Measurements from ENCODE around the gene ZNF718.
"Not testable (repeated sequence)": the region's sequence is repeated elsewhere in the genome, so short reads cannot be mapped to it uniquely, and the experiment has no call there.

The ZNF718 gene

DNA sequence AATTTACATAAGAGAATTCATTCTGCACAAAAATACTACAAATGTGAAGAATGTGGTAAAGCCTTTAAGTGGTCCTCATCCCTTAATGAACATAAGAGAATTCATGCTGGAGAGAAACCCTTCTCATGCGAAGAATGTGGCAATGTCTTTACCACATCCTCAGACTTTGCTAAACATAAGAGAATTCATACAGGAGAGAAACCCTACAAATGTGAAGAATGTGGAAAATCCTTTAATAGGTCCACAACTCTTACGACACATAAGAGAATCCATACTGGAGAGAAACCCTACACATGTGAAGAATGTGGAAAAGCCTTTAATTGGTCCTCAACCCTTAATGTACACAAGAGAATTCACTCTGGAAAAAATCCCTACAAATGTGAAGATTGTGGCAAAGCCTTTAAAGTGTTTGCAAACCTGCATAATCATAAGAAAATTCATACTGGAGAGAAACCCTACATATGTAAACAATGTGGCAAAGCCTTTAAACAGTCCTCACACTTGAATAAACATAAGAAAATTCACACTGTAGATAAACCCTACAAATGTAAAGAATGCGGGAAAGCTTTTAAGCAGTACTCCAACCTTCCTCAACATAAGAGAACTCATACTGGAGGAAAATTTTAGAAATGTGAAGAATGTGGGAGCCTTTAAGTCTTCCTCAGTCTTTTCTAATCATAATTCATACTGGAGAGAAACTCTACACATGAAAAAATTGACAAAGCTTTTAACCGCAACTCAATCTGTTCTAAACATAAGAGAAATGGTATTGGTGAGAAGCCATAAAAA lies 37.4 kb downstream of the ZNF718 start:
- DNase-seq (ENCODE audit: low spot score), result no peak

DNA sequence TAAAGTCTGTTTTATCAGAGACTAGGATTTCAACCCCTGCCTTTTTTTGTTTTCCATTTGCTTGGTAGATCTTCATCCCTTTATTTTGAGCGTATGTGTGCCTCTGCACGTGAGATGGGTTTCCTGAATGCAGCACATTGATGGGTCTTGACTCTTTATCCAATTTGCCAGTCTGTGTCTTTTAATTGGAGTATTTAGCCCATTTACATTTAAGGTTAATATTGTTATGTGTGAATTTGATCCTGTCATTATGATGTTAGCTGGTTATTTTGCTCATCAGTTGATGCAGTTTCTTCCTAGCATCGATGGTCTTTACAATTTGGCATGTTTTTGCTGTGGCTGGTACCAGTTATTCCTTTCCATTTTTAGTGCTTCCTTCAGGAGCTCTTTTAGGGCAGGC lies 45.3 kb downstream of the ZNF718 start:
- not testable (repeated sequence) for DNase-seq (ENCODE audit: low spot score)

DNA sequence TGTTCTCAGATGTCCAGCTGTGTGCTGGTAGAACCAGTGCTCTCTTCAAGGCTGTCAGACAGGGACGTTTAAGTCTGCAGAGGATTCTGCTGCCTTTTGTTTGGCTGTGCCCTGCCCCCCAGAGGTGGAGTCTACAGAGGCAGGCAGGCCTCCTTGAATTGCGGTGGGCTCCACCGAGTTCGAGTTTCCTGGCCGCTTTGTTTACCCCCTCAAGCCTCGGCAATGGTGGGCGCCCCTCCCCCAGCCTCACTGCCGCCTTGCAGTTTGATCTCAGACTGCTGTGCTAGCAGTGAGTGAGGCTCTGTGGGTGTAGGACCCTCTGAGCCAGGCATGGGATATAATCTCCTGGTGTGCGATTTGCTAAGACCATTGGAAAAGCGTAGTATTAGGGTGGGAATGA lies 47.0 kb downstream of the ZNF718 start:
- DNase-seq (ENCODE audit: low spot score), result not testable (repeated sequence)

DNA sequence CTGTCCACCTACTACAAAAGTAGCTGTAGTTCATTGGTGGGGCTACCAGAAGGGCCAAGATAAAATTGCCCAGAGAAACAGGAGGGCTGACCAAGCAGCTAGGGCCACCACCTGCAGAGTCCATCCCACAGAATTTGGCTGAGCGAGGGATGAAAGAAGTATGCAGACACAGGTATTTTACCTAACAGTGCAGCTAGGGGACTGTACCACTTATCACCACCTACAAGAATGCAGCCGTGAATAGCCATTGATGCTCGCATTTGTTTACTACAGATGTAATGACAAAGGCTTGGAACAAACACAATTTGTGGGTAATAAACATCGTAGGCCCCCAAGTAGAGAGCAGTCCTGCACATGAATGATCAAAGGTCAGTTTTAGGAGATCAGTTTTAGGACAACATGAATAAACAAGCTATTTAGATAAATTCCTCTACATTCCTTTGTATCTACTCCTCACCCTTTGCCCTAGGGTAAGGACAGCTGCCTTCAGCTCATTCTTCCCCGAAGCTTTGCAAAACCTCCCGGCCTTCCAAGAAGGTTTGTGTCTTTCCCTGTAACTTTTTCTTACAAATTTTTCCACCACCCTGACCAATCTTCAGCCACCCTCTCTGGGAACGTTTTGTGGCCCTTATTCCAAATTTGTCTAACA lies 49.5 kb downstream of the ZNF718 start:
- no peak for DNase-seq (ENCODE audit: low spot score)

DNA sequence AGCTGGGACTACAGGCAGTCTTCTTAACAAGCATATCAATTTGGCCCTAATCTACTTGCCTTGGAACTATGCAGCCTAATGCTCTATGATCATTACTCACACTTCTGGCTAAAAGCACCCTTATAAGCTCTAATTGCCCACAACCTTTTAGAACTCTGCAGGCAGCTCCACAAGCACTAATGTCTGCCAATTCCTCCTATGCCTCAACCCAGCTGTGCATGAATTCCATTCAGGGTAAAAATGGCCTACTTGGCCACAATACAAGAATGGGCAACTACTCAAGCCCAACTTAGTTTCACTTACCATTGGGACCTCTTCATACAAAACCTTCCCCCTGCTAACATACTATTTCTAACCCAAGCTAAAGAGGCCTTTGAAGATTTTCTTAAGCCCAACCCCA lies 51.7 kb downstream of the ZNF718 start:
- DNase-seq (ENCODE audit: low spot score), result no peak

DNA sequence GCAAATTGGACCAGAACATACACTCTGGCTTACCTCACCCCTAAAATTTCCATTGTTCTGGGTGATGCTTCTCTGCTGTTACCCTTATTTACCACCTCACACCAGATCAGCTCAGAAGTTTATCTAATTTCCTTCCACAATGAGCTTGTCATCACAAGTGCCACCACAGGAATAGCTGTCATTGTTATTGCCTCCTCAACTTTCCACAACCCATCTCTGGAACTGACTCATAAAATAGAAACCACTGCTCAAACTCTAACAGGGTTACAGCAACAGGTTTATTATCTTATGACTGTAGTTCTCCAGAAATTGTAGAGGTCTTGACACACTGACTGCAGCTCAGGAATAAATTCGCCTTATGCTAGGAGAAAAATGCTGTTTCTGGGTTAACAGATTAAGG lies 52.7 kb downstream of the ZNF718 start:
- no peak for DNase-seq (ENCODE audit: low spot score)

DNA sequence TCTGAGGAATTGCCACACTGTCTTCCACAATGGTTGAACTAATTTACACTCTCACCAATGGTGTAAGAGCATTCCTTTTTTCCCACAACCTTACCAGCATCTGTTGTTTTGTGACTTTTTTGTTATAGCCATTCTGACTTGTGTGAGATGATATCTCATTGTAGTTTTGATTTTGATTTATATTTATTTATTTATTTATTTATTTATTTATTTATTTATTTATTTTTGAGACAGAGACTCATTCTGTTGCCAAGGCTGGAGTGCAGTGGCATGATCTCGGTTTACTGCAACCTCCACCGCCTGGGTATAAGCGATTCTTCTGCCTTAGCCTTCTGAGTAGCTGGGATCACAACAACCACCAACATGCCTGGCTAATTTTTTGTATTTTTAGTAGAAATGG lies 57.9 kb downstream of the ZNF718 start:
- DNase-seq (ENCODE audit: low spot score), result not testable (repeated sequence)

DNA sequence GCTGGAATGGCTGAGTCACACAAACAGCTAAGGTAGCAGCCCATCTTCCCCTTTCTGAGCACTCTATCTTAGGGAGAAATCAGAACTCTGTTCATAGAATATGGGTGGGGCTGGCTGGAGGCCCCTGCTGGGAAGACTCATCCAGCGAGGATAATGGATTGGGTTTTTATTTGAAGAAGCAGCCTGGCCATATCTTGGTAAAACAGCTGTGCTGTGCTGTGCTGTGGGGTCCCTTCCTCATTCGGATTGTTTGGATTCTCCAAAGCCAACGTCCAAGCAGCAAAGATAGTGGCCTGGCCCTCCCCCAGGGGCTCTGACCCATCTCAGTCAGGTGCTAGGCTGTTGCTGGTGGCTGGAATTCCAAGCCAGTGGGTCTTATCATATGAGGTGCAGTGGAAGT lies 63.8 kb downstream of the ZNF718 start:
- no peak for DNase-seq (ENCODE audit: low spot score)

DNA sequence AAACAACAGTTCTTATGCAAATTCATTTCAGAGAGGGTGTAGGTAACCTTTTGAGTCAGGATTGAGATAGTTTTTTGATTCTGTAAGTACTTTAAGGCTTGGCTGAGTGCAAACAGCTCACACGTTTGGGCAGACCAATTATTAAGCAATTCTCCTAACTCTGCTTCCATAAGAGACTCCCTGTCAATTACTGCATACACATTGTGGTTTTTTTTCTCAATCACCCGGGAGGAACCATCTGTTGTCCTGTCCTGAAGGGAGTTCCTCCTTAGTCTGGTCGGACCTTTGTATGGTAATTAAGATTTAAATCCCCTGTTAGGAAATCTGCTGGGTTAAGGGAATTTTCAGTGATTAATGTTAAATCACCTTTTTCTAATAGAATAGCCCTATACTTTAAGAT lies 70.9 kb downstream of the ZNF718 start:
- DNase-seq (ENCODE audit: low spot score), result not testable (repeated sequence)

DNA sequence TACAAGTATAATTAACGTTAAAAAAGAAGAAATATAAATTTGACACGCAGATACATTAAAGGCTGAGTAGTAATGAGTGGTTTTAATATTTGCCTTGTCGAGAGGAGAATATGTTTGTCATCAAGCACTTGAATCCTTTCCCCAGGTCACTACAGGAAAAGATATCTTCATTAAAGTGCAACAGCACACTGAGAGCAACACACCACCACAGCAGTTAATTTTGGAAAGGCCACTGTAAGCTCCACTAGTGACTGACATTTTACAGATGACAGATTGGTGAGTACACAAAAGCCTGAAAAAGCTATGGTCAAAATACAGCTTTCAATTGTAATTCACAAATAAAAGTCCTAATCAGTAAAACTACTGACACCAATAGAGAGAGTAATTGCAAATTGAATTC lies 76.6 kb downstream of the ZNF718 start:
- no peak for DNase-seq (ENCODE audit: low spot score)

DNA sequence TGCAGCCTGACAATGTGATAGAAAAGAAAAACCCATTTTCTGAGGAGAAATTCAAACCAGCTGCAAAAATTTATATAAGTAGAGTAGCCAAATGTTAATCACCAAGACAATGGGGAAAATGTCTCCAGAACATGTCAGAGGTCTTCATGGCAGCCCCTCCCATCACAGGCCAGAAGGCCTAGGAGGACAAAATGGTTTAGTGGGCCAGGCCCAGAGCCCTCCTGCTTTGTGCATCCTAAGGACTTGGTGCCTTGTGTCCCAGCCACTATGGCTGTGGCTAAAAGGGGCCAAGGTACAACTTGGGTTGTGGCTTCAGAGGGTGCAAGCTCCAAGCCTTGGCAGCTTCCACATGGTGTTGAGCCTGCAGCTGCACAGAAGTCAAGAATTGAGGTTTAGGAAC lies 78.5 kb downstream of the ZNF718 start:
- not testable (repeated sequence) for DNase-seq (ENCODE audit: low spot score)

DNA sequence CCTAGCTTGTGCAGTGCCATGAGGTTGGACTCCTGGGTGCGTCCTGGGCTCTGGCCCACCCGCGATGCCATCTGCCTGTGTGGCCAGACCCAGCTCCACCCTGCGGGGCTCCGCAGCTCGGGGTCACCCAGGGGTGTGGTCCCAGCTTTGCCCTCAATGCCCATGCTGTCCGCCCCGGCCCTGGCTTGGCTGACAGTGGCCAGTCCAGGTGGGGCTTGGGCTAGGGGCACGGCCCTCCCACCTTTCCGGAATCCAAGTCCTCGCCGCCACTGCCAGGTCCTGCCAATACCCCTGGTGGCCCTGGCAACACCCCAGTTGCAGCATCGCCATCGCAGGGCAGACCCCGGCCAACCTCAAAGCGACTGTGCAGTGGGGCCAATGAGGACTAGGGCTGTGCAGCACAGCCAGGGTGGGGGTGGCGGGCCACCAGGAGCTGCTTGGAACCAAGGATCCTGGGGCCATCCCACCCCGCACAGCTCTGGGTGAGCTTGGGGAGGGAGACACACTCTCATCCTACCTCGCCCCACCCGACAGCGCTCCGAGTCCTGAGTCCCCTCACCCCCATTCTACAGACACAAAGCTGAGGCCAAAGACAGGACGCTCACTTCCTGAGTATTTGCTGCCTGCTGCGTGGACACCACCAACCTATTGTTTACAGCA lies 80.9 kb downstream of the ZNF718 start:
- no peak for DNase-seq (ENCODE audit: low spot score)

DNA sequence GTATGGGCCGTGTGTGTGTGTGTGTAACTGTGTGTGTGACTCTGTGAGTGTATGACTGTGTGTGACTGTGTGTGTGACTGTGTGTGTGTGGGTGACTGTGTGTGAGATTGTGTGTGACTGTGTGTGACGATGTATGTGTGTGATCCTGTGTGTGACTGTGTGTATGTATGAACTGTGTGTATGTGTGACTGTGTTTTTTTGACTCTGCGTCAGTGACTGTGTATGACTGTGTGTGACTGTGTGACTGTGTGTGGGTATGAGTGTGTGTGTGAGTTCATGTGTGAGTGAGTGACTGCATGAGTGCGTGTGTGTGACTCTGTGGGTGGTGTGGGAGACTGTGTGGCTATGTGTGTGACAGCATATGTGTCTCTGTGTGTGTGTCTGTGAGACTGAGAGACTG lies 81.8 kb downstream of the ZNF718 start:
- DNase-seq (ENCODE audit: low spot score), result no peak

DNA sequence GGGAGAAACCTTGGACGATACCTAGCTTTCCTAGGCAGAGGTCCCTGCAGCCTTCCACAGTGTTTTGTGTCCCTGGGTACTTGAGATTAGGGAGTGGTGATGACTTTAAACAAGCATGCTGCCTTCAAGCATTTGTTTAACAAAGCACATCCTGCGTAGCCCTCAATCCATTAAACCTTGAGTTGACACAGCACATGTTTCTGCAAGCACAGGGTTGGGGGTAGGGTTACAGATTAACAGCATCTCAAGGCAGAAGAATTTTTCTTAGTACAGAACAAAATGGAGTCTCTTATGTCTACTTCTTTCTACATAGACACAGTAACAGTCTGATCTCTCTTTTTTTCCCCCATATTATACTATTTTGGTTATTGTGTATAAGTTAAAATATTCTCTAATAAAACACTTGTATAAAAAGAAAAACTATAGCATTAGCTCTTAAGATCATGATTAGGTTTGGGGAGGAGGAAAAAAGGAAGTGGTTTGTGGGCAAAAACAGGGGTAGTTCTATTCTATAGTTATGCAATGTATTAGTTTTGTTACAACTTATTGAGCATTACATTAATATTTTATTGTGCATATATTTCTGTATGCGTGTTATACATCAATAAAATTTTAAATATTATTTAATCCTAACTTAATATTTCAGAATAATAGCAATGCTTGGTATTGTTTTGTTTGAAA lies 84.3 kb downstream of the ZNF718 start:
- not testable (repeated sequence) for DNase-seq (ENCODE audit: low spot score)

DNA sequence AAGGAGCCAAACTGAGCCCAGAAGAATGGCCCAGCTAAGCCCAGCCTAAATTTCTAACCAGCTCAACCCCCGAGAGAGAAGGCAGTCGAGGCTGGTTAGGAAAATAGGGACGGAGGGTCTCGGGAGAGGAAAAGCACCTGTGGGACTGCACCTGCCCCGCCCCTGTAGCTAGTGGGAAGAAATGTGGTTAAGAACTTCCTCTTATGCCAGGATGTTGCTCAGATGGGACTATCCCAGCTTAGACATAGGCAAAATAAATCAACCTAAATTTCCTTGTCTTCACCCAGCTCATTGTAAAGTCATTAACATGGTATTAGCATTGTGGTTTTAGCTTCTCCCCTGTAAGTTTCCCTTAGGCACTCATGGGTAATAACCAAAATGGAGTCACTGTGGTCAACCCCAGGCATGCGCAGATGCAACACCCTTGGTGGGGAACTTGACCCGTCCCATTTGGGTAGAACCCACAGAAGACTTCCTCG lies 86.8 kb downstream of the ZNF718 start:
- no peak for DNase-seq (ENCODE audit: low spot score)

DNA sequence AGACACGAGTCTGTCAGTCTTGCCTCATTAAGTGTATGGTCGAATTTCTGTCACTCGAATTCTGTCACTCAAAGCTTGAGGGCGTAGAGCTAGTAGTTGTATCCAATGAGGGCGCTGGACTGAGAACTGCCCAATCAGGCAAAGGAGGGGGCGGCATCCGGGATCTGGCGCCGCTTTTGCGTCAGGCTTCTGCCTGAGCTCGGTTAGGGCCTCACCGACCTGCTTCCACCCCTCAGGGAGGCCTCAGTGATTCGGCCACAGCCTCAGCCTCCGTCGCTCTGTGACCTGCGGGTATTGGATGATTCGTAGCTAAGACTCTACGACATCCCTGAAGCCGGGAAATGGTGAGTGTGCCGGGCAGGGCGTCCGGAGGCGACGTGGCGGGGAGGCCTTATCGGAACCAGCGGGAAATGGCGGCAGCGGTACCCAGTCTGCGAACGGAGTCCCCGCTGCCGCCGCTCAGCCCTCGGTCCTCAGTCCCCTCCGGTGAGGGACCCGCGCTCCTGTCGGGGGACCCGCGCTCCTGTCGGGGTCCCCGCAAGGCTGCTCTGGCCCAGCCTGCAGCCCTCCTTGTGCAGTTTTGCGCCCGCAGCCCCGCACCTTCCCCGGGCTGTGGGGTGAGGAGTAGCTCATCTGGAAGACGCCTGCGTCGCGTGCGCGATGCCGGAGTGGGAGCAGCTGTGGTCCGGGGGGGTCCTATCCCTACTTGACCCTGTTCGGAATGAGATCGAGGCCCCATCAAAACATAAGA lies 88.3 kb downstream of the ZNF718 start:
- peak; percentile 82 for DNase-seq (ENCODE audit: low spot score)

DNA sequence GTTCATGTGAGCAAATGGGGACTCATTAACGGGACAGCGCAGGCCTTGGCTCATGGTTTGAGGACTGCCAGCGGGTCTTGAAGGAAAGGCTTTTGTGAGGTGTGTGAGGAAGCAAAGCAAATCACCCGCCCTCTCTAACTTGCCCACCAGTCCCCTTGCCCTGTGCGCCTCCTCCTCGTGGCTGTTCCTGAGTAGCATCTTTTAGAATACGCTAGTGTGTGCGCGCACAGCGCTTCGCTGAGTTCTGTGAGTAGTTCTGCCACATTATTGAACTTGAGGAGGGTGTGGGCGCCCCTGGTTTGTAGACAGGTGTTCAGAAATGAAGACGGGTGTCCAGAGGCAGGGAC lies 88.9 kb downstream of the ZNF718 start:
- DNase-seq (ENCODE audit: low spot score), result not testable (repeated sequence)
